Stimulated activated CD8-positive, alpha-beta memory T cell treated with anti-CD3 and anti-CD28 coated beads, Interleukin-7, amount 100 ng/mL, for 1 hour (primary cell): ENCODE measurements around the gene RSRP1.
"Not testable (repeated sequence)": the region's sequence is repeated elsewhere in the genome, so short reads cannot be mapped to it uniquely, and the experiment has no call there.

Source experiments
- DNase-seq, 2 donors: peaks; one replicate each; pipeline ENCODE4 v3.0.0-alpha.2; 2020; ENCODE audit warnings: low read depth in 2 of 2

The RSRP1 gene, protein sequence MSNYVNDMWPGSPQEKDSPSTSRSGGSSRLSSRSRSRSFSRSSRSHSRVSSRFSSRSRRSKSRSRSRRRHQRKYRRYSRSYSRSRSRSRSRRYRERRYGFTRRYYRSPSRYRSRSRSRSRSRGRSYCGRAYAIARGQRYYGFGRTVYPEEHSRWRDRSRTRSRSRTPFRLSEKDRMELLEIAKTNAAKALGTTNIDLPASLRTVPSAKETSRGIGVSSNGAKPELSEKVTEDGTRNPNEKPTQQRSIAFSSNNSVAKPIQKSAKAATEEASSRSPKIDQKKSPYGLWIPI

DNA sequence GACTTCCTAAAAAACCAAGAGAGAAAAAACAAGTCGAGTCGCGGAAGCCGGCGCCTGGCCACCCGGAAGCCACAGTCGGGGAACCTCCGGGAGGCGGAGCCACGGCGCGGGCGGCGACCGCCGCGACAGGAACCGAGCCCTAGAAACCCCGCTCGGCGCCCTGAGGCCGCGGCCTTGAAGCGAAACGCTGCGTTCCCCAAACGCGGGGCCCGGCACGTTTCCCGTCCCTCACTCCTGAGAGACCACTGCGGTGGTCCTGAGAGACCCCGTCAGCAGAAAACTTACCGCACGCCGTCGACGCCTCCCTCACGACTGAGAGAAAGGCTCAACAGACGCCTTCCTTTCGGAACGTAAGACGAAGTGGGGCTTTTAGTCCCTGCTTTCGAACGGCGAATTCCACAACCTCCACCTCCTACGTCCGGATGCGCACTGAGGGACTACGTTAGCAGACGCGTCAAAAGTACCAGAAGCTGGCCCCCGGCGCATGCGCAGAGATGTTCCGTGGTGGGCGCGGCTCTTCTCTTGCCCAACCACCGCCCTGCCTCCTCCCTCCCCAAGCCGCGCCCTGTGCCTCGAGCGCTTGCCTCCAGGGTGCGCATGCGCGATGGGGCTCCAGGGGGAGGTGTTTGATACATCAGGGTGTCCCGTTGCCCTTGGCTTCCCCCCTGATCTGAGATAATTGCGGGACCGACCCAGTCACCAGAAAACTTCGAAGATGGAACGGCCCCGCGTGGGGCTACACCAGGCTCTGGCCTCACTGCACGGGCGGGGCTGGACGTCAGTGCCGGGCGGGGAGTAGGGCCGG is at the start of gene RSRP1:
Gene RSRP1 (minus strand): TSS at position 431 of the 805 bp plus-strand sequence. CDS start 491 bp downstream, outside the sequence.
- DNase-seq, result peak; percentile 99

DNA sequence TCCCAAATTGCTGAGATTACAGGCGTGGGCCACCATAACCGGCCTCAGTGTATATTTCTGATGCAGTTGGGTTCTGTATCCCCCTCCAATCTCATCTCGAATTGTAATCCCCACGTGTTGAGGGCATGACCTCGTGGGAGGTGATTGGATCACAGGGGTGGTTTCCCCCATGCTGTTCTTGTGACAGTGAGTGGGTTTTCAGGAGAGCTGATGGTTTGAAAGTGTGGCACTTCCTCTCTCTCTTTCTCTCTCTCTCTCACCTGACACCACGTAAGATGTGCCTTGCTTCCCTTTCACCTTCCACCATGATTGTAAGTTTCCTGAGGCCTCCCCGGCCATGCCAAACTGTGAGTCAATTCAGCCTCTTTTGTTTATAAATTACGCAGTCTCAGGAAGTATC is 49.2 kb upstream of the RSRP1 start:
- not testable (repeated sequence) for DNase-seq

DNA sequence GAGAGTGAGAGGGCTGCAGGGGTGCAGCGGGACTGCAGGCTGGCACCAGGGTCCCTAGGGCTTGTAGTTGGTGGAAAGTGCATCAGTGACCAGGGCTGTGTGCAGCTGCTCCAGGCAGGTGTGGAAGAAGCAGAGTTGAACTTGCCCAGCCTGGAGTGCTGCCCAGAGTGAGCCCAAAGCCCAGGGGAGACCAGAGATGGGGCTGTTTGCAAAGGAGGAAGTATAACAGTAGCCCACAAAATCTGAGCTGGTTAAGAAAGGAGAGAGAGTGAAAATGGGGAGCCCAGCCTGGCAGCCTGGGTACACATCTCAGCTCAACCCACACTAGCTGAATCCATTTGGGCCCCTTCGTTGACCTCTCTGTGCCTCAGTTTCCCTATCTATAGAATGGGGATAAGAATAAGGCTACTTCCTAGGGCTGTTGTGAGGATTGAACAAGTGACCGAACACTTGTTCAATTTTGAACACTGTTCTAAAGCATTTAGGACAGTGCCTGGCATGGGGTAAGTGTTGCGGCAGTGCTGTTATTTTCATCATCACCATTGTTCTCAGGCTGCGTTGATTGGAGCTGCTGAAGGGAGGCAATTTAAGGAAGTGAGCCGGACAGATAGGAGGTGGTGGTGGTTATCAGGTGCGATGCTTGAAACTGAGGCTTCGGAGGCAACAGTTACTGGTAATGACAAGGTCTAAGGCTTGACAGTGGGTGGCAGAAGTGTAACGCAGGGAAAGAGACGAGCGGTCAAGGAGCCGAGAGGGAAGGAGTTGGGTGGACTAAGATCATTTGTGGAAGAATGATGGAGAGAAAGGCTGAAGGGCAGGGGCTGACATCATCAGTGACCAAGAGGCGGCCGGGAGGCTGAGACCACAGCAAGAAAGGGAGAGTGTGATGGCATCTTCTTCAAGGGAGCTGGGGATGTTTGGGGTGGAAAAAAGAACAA is 47.9 kb upstream of the RSRP1 start:
- not testable (repeated sequence) for DNase-seq

DNA sequence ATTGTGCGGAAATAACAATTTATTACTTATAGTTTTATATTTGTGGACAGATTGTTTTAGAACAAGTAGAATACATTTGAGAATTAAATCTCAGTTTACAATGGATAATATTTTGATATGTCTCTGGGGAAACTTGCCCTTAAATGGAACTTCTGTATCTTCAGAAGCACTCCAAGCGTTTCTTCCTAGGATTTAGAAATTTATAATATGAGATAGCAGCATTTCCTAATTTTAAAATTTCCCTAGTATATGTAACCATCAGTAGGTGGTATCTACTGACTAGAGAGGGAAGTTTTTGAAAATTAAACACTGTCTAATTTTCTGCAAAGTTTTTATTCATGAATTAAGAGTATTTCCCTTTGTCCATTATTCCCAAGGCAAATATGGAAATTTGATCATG is 46.2 kb upstream of the RSRP1 start:
- DNase-seq, result not testable (repeated sequence)

DNA sequence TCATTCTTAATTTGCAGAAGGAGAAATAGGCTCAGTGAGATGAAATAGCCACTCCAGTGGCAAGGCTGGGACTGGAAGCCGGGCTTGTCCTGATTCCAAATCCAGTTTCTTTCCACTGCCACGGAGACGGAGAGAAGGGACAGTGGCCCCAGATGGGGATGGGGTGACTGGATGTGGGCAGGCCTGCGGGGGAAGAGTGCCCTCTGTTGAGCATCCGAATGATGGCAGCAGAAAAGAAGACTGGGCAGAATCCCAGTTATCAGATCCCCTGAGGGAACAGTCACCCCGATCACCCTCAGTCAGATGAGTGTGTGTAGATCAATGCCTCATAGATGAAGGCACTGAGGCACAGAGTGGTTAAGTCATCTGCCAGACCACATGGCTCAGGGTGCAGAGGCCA is 42.8 kb upstream of the RSRP1 start:
- DNase-seq, result not testable (repeated sequence)

DNA sequence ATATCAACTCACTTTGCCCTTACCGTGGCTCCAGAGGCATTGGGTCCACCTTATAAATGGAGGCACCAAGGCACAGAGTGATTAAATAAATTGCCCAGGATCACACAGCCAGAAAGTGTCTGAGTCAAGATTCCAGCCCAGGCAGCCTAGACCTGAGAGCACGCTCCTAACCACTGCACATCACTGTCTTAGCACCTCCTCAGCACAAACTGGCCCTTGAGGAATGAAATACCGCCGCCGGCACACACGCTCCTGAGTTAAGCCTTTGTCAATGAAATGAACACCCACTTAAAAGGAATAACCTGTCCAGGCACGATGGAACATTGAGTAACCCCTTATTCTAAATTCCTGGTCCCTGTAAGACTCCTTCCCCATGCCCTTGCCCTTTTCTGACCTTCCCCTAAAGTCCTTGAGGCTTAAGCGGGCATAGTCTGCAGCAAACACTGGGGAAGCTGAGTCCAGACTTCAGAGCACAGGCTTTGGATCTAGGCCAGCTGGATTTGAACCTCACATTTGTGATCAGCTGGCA is 41.4 kb upstream of the RSRP1 start:
- not testable (repeated sequence) for DNase-seq

DNA sequence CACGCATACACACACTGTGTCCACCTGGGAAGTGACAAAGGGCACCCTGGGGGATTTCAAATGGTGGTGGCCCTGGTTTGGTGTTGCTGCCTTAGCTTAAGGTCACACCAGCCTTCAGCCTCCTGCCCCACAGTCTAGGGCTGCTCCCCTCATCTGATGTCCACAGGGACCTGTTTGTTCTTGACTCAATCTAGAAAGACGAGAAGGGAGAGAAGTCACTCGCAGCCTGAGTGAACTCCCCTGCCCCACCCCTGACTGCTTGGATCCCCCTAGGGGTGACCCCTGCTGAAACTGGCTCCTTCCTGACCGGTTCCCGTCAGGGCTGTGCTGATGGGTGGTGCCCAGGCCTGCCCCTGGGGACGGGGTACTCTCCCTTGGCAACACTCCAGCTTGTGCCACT is 39.9 kb upstream of the RSRP1 start:
- not testable (repeated sequence) for DNase-seq

DNA sequence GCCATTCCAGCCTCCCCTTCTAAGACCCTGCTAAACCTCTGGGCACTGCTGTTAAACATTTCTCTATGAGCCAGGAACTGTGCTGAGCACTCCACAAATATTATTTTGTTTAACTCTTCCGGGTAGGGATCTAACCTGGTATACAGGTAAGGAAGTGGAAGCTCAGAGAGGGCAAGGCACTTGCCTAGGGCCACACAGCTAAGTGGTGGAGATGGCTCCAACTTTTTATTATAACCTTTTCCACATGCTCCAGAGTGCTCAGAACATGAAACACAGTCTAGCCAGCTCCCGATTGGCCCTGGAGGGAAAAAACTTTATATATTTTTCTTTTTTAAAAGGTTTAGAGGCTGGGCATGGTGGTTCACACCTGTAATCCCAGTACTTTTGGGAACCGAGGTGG is 38.6 kb upstream of the RSRP1 start:
- DNase-seq, result not testable (repeated sequence)

DNA sequence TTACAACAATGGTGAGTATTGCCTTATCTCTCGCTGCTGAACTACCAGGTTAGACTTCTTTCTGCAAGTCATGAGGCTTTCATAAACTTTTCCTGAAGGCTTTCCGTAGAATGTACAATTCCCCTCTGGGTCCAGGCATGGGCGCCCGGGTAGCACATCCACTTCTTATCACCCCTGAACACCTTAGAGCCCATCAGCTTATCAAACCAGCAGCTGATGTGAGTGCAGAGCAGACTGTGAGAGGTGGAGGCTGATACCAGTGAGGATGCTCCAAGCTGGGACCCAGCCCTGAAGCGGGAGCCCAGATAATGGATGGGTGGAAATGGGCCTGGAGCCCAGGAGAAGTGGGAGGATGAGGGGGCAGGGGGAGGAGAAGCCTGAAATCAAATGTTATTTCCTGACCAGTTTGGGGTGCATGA is 32.4 kb upstream of the RSRP1 start:
- not testable (repeated sequence) for DNase-seq

DNA sequence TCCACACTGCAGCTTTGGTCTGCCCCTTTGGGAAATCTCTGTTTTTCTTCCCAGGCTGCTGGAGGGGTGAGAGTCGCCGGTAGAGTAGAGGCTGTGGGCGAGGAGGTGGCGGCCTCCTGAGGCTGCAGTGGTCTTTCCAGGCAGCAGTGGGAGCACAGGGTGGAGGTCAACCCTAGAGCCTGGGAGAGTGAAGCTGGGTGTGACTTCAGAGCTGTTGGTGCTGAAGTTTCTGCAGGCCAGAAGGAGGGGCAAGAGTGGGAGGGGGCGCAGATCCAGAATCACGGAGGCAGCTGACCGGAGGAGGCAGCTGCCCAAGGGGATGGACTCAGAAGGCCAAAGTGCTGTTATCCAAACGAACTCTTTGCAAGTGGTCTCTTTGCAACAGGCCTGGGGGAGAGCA is 31.5 kb upstream of the RSRP1 start:
- not testable (repeated sequence) for DNase-seq

DNA sequence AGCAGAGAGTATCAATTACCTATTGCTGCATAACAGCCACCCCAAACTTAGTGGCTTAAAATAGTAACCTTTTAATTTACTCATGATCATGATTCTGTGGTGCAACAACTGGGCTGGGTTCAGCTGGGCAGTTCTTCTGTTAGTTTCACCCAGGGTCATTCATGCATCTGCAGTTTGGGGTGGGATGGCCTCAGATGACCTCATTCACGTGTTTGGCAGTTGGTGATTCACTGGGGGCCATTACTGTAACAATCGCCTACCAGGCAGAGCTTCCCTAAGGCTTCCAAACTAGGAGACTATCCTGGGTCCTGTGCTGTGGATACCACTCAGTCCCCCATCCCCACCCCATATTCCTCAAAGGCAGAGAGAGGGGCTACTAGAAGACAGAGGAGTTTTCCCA is 31.1 kb upstream of the RSRP1 start:
- DNase-seq, result not testable (repeated sequence)

DNA sequence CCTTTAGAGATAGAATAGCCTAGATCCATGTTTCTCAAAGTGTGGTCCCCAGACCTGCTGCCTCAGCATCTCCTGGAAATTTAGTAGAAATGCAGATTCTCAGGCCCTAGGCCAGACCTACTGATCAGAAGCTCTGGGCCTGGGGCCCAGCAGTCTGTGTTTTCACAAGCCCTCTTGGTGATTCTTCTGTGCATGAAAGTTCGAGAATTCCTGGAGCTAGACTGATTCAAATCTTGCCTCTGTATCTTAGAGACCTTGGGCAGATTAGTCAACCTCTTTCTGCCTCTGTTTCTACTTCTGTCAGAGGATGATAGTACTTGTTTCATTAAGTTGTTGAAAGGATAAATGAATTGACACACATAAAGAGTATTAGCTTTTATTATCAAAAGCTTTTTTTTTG is 30.0 kb upstream of the RSRP1 start:
- DNase-seq, result not testable (repeated sequence)

DNA sequence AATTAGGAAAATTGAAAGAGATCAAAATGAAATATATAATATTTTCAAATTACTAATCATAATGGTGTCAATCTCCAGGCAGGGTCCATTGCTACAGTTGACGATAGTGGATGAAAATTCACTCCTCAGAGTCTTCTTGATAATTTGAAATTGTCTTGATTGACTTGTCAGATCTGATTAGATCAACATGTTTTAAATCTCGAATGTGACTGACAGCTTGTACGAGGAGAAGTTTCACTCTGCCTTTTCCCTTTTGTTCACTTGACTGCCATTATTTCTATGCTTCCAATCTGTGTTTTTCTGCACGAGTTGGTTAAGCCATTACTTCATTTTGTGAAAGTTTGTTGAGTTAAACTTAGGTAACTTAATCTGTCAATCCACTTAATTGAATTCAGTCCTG is 28.4 kb upstream of the RSRP1 start:
- not testable (repeated sequence) for DNase-seq

DNA sequence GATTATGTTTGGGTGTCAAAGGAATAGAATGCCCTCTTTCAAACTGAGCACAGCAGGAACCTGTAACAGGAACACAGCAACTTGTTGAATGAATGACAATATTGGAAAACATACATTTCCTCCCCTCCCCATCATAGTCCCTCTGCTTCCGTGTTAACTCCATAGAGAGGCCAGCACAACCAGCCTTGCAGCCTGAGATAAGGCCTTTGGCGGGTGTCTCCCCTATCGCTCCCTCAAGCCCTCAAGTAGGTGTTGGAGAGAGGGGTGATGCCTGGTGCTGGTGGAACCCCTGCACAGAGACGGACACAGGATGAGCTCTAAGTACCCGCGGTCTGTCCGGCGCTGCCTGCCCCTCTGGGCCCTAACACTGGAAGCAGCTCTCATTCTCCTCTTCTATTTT is 25.0 kb upstream of the RSRP1 start, which contains the start of gene RHD:
Gene RHD (plus strand): TSS at position 272 of the 400 bp plus-strand sequence. CDS start 39 bp downstream, at position 311.
- DNase-seq, result not testable (repeated sequence)

DNA sequence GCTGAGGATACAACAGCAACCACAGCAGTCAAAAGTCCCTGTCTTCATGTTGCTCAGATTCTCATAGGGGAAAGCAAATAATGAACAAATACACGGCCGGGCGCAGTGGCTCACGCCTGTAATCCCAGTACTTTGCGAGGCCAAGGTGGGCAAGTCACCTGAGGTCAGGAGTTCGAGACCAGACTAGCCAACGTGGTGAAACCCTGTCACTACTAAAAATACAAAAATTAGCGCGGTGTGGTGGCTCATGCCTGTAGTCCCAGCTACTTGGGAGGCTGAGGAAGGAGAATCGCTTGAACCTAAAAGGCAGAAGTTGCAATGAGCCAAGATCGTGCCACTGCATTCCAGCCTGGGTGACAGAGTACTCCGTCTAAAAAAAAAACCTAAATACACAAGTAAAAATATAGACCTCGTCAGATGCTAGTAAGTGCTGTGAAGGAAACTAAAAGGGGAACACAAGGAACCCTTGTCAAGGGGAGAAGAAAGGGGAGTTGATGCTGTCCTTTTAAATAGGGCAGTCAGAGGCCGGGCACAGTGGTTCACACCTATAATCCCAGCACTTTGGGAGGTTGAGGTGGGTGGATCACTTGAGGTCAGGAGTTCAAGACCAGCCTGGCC is 21.0 kb upstream of the RSRP1 start:
- not testable (repeated sequence) for DNase-seq

DNA sequence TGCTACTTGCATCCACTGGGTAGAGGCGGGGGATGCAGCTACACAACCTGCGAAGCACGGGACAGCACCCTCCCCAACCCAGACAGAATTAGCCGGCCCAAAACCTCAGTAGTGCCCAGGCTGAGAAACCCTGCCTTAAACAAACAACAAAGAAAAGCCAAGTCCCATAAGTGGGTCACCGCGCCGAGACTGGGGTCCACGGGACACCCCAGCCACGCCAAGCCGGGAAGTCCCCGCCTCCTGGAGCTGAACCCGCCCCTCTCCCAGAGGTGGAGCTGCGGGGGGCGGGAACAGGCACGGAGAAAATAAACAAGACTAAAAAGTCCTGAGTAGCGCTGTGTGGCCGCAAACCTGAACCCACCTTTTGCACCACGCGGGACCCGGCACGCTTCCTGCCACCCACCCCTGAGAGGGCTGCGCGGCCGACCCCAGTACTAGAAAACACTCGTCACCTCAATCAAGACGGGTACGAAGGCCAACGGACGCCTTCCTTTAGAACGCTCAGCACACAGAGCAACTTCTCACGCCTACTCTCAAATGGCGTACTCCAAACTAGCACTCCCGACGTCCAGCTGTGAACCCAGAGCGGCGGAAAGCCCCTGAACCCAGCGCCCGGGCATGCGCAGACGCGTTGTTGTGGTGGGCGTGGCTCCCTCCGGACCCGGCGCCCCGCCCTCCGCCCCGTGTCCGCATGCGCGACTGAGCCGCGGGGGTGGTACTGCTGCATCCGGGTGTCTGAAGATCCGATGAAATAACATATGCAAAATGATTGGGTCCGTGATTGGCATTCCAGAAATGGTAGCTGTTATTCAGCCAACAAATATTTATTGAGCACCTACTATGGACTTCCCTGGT is 20.3 kb upstream of the RSRP1 start:
- DNase-seq, result peak; percentile 86 to 87

DNA sequence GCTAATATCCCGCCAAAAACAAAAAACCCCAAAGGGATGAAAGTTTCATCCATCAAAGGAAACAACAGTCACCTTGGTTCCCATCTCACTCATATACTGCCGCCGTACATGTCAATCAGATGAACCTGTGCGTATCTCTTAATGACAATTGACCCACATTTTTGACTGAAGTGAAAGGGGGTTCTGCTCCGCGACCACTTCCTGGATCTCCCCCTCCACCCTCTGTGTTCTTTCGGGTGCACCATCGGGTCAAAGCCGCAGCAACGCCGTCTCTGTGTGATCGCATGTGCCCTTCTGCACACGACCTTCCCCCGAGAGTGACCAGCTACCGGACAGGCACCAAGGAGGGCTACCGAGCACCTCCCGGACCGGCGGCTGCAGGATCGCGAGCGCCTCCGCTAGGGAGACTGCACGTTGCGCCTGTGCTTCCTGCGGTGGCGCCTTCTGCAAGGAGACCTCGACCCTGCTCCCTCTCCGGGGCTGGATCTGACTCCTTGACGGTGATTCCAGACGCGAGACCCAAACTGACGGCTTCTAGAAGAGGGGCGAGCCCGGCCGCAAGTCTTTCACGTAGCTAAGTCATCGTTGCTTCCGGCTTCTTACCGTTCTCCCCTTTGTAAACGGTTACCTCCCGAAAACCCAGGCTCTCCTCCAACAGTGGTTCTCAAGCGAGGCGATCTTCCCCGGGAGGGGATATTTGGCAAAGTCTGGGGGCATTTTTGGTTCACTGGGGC is 19.5 kb upstream of the RSRP1 start:
- not testable (repeated sequence) for DNase-seq

DNA sequence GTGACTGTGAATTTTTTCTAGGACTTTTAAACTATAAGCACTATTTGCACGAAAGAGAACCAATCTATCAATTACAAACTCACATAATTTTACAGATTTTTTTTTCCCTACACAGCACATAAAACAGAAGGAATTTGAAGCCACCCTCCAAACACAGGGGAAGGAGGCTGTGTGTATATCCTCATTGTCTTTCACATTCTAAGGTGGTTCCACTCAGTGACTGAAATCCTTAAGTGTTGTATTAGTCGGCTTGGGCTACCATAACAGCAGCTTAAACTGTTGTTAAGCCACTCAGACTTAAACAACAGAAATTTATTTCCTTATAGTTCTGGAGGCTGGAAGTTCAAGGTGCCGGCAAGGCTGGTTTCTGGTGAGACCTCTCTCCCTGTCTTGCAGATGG is 13.1 kb upstream of the RSRP1 start:
- not testable (repeated sequence) for DNase-seq

DNA sequence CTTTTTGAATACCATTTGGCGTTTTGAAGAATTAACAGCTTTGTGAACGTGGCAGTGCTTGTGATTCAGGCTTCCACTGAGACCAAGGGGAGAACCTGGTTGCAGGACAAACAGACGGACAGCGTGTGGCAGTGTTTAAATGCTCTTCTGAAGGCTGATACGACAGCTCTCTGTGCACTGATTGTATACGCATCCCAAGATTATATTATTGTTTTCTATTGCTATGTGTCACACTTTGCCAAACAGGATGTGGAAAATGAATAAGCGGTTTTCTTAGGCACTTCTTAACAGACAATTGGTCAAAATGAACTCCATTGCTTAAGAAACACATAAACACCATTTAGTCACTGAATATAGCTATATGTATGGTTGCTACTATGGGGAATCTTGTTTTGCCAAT is 12.6 kb upstream of the RSRP1 start:
- DNase-seq, result not testable (repeated sequence)
